K562 (cell line): ENCODE measurements around the gene TBX19. TPM values are rescaled to one million over a fixed set of nuclear protein-coding genes. Genes with fewer than 3 reads are reported as not detected.

Experiments
- ARNT ChIP-seq, 2 experiments: fragments of 450-650 bp; IDR thresholded peaks; 2 replicates each; pipeline ENCODE4 v1.6.1; 2016; ENCODE audit warnings: mild to moderate bottlenecking in 1 of 2
- HES1 ChIP-seq: fragments of 450-650 bp; IDR thresholded peaks from 2 replicates; pipeline ENCODE4 v1.6.1; 2016; ENCODE audit warnings: low read depth, mild to moderate bottlenecking, moderate library complexity
- JUND ChIP-seq, 2 experiments: IDR thresholded peaks; 2 replicates in 1 of 2; 3 replicates in 1 of 2; pipeline ENCODE4 v1.6.1; 2011; ENCODE audit warnings: borderline replicate concordance in 2 of 2, low read depth in 2 of 2, low read length in 2 of 2, improper control_type of control experiment in 1 of 2, missing biosample characterization in 1 of 2, missing genetic modification characterization in 1 of 2, missing genetic modification reagents in 1 of 2
- NR2C2 ChIP-seq, 2 experiments: fragments of 200-800 bp in 1 of 2; sonication (Bioruptor generic) in 1 of 2; sonication (generic) in 1 of 2; formaldehyde crosslinking in 1 of 2; IDR thresholded peaks; 2 replicates each; pipeline versions ENCODE4 v1.6.1 to v1.8.0; 2016 to 2022; ENCODE audit warnings: mild to moderate bottlenecking in 1 of 2, missing compliant biosample characterization in 1 of 2, missing genetic modification characterization in 1 of 2, missing genetic modification reagents in 1 of 2
- NRF1 ChIP-seq, 2 experiments: fragments of 450-650 bp; IDR thresholded peaks in 1 of 2; conservative IDR thresholded peaks in 1 of 2; 2 replicates each; pipeline ENCODE4 v1.6.1; 2014; ENCODE audit warnings: mild to moderate bottlenecking in 2 of 2
- RREB1 ChIP-seq: fragments of 250-450 bp; sonication (Bioruptor Pico); IDR thresholded peaks from 2 replicates; pipeline ENCODE4 v1.4.0; 2020
- SMC3 ChIP-seq: conservative IDR thresholded peaks from 2 replicates; pipeline ENCODE4 v1.6.1; 2011; ENCODE audit warnings: low read depth, low read length, improper control_type of control experiment; ENCODE audit not compliant: insufficient read depth
- TCF3 ChIP-seq: sonication (generic); formaldehyde crosslinking; IDR thresholded peaks from 2 replicates; pipeline ENCODE4 v1.4.0; 2020; ENCODE audit warnings: mild to moderate bottlenecking, missing genetic modification reagents
- TFAP4 ChIP-seq: sonication (generic); formaldehyde crosslinking; IDR thresholded peaks from 2 replicates; pipeline ENCODE4 v1.8.0; 2022; ENCODE audit warnings: missing genetic modification reagents, mild to moderate bottlenecking, moderate library complexity, borderline replicate concordance
- ZNF143 ChIP-seq: sonication (generic); formaldehyde crosslinking; IDR thresholded peaks from 2 replicates; pipeline ENCODE4 v1.9.0; 2022; ENCODE audit warnings: mild to moderate bottlenecking, missing genetic modification reagents
- polyA plus RNA-seq, 8 experiments: library from polyadenylated mRNA; depleted of rRNA in 4 of 8; stranded (reverse) in 5 of 8; unstranded in 3 of 8; fragments of >200 nt; fragmentation: Nextera tagmentation in 2 of 8; fragmentation: Illumina TruSeq in 1 of 8; extraction: Ambion mirVana in 2 of 8; extraction: Trizol in 1 of 8; gene quantifications; 2 replicates each; pipeline versions ENCODE4 v1.2.1 to v1.2.3, GENCODE V29; 2011 to 2014; ENCODE audit warnings: inconsistent platforms in 1 of 8, missing spikeins in 1 of 8
- total RNA-seq, 7 experiments: library from RNA; depleted of rRNA in 6 of 7; stranded (reverse); fragments of >200 nt in 6 of 7; fragmentation: Illumina TruSeq in 2 of 7; extraction: Trizol in 2 of 7; gene quantifications; 2 replicates each; pipeline versions ENCODE4 v1.2.1 to v1.2.3, GENCODE V29; 2011 to 2021; ENCODE audit warnings: low replicate concordance in 1 of 7
- TF ChIP-seq, protein P1 (sequence below): fragments of 450-650 bp; IDR thresholded peaks from 2 replicates; pipeline ENCODE4 v1.6.1; 2016; ENCODE audit warnings: missing biosample characterization, missing genetic modification characterization
- TF ChIP-seq, protein P2 (sequence below): fragments of 450-650 bp; formaldehyde crosslinking; IDR thresholded peaks from 2 replicates; pipeline ENCODE4 v1.4.0; 2022; ENCODE audit warnings: mild to moderate bottlenecking, moderate library complexity
- TF ChIP-seq, protein P3 (sequence below), 2 experiments: fragments of 450-650 bp in 1 of 2; sonication (generic) in 1 of 2; formaldehyde crosslinking in 1 of 2; IDR thresholded peaks in 1 of 2; conservative IDR thresholded peaks in 1 of 2; 2 replicates each; pipeline versions ENCODE4 v1.6.1 to v1.8.1; 2016 to 2023; ENCODE audit warnings: mild to moderate bottlenecking in 2 of 2, moderate library complexity in 2 of 2, inconsistent platforms in 1 of 2, missing genetic modification reagents in 1 of 2
- TF ChIP-seq, protein P4 (sequence below): fragments of 250-450 bp; sonication (Bioruptor Pico); IDR thresholded peaks from 2 replicates; pipeline ENCODE4 v1.8.0; 2021; ENCODE audit warnings: borderline replicate concordance, mild to moderate bottlenecking, moderate library complexity; ENCODE audit not compliant: poor library complexity, severe bottlenecking

Gene TBX19
- total and polyA plus RNA-seq, 9 of the 15 experiments (the other 6 are each of a cell fraction or from before 2014, with no cell fraction given), result 0.32 to 3.1 (median 0.95) TPM

DNA sequence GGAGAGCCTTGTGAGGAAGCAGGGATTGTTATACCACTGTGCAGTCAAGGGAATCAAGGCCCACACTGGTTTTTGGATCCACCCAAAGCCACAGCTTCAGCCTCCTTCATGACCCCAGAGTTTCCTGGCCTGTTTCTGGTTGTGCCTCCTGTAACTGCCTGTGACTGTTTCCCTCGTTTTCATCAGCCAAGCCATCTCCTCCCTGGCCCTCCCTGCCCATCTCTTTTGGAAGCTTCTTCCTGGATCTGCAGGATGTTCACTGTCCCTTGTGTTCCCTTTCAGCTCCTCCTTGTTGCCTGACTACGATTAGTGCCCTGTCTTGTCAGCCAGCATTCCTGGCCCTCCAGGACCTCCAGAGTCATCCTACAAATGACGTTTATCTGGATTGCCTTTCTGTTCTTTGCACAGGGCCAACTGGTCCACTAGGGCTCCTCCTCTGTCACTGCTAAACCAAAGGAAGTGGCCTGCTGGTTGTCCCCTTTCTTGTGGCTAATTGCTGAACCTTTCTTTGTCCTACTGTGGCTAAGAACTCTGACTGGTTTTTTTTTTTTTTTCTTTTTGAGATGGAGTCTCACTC, 37.0 kb upstream of the TBX19 start (continued):
- TF ChIP-seq, protein P1, sequence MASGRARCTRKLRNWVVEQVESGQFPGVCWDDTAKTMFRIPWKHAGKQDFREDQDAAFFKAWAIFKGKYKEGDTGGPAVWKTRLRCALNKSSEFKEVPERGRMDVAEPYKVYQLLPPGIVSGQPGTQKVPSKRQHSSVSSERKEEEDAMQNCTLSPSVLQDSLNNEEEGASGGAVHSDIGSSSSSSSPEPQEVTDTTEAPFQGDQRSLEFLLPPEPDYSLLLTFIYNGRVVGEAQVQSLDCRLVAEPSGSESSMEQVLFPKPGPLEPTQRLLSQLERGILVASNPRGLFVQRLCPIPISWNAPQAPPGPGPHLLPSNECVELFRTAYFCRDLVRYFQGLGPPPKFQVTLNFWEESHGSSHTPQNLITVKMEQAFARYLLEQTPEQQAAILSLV (tag), result no peak
- TF ChIP-seq SMC3 (no peak), JUND (IDR thresholded peaks at IDR 0.05; ENCODE audit: borderline replicate concordance, low read depth, low read length) (no peak), JUND (tag; IDR thresholded peaks at IDR 0.05; ENCODE audit: borderline replicate concordance, low read depth, low read length) (no peak), RREB1 (CRISPR knock-in tag) (peak; percentile 56), ZNF143 (CRISPR knock-in tag) (no peak), NRF1 (conservative IDR thresholded peaks at IDR 0.05 in 1 of 2, IDR thresholded peaks at IDR 0.05 in 1 of 2) (no peak), TFAP4 (no peak), HES1 (no peak), ARNT (IDR thresholded peaks at IDR 0.05) (no peak), TCF3 (no peak), NR2C2 (CRISPR knock-in tag; IDR thresholded peaks at IDR 0.05) (no peak), NR2C2 (tag; IDR thresholded peaks at IDR 0.05) (peak; percentile 66; the same call in 1 of the 2 replicates)
- TF ChIP-seq, protein P2, sequence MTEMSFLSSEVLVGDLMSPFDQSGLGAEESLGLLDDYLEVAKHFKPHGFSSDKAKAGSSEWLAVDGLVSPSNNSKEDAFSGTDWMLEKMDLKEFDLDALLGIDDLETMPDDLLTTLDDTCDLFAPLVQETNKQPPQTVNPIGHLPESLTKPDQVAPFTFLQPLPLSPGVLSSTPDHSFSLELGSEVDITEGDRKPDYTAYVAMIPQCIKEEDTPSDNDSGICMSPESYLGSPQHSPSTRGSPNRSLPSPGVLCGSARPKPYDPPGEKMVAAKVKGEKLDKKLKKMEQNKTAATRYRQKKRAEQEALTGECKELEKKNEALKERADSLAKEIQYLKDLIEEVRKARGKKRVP (CRISPR knock-in tag), result peak; percentile 86
- TF ChIP-seq, protein P3, sequence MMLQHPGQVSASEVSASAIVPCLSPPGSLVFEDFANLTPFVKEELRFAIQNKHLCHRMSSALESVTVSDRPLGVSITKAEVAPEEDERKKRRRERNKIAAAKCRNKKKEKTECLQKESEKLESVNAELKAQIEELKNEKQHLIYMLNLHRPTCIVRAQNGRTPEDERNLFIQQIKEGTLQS (IDR thresholded peaks at IDR 0.05), result peak; percentile 41; the same call in 1 of the 2 replicates
- TF ChIP-seq, protein P3 (CRISPR knock-in tag; conservative IDR thresholded peaks at IDR 0.05), result no peak
- TF ChIP-seq, protein P4, sequence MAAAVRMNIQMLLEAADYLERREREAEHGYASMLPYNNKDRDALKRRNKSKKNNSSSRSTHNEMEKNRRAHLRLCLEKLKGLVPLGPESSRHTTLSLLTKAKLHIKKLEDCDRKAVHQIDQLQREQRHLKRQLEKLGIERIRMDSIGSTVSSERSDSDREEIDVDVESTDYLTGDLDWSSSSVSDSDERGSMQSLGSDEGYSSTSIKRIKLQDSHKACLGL (CRISPR knock-in tag), result no peak
